Thyroid gland (tissue), 4 donors: ENCODE results near the gene SOWAHA.

Source experiments
- CTCF ChIP-seq, 6 experiments: fragments of 200-600 bp in 3 of 6; fragments of 450-650 bp in 3 of 6; sonication (generic) in 3 of 6; IDR thresholded peaks; one replicate each; pipeline ENCODE4 v1.5.1; 2016 to 2019; ENCODE audit warnings: antibody characterized with exemption in 6 of 6, mild to moderate bottlenecking in 2 of 6, inconsistent platforms in 1 of 6, moderate library complexity in 1 of 6
- POLR2A ChIP-seq, 2 donors: fragments of 450-650 bp; IDR thresholded peaks; one replicate each; pipeline ENCODE4 v1.6.1; 2017; ENCODE audit warnings: antibody characterized with exemption in 2 of 2, mild to moderate bottlenecking in 2 of 2, moderate library complexity in 1 of 2

- TF ChIP-seq POLR2A (IDR thresholded peaks at IDR 0.05) (no peak), CTCF (IDR thresholded peaks at IDR 0.05) (no peak)
These were observed 37.0 kb downstream of the SOWAHA start for GRCh38 chr5:132850066-132850465.
